HG03025 (cell line): Measurements from ENCODE around the gene ADPRH.

Source experiments
- ATAC-seq: cut with Tn5 transposase; IDR thresholded peaks from one replicate; pipeline ENCODE4 v1.9.1; 2021; ENCODE audit warnings: mild to moderate bottlenecking, moderate library complexity; ENCODE audit not compliant: unreplicated experiment, low FRiP score

Gene ADPRH

DNA sequence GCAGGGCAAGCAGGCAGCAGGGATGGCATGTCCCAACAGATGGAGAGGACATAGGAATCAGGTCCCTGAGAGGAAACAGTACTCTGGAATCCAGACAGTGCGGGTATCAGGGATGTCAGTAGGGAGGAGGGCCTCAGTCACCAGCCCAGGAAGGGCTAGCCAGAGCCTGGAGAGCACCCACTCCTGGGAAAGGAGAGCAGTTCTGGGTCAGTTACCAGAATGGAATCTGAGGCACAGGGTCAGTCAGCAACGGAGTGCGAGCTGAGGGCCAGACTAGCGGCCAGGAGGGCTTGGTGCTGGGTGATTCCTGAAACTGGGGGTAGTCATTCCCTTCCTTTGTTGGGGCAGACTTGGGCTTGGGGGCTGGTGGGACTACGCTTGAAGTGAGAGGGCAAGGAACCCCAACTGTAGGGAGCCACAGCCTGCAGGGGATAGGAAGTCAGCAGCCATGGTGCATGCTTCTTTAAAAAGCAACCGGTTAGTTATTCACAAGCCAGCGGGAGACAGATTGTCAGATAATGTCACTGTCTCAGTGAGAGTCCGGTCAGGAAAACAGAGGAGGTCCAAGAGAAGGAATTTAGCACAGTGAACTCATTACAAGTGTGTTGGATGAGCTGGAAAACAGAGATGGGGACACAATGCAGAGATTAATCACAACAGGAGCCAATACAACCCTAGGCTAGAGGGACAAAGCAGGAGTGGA, 46.3 kb downstream of the ADPRH start:
- no peak for ATAC-seq

- ATAC-seq, result no peak
These were observed 46.9 kb downstream of the ADPRH start for GRCh38 chr3:119626196-119626595.

GRCh38 chr3:119627461-119627860, 48.2 kb downstream of the ADPRH start:
- no peak for ATAC-seq

DNA sequence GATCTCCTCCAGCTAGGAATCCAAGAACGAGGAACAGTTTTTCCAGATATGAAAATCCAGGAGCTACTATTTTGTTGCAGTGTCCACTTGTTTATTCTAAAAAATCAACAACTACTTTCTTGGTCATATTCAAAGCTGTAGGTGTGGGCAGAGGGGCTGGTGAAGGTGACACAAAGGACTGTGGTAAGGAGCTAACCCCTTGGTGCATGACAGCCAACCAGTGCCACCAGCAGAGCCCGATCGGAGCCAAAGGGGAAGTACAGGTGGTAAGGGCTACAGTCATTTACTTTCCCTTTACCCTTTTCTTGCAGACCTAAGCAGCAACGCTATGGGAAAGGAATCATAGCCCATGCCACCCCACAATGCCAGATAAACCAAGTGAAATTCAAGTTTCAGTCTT, 49.1 kb downstream of the ADPRH start:
- ATAC-seq, result no peak

DNA sequence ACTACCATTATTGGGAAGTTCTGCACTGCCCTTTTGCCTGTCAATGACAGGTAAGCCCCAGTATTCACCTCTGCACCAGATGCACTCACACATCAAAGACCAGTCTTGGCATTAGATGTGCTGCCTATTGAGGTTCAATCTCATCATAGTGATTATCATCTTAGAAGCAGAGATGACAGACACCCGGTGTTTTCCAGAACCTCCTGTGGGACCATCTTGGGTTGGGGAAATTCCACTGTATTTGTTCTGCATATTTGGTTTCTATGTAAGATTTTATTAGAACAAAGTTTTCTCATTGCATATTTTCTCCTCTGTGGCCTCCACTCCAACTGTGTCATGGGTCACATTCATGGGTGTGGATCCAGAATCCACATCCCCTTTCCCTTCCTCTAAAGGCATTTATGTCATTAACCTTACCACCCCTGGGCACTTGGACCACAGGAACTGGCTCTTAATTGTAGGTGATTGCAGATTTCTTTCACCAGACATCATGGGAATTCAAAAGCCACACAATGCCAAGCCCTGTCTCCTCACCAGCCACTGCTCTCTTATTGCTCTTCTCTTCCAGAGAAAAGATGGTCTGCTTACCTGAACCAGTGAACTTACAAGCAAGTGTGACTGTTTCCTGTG, 49.6 kb downstream of the ADPRH start:
- no peak for ATAC-seq

DNA sequence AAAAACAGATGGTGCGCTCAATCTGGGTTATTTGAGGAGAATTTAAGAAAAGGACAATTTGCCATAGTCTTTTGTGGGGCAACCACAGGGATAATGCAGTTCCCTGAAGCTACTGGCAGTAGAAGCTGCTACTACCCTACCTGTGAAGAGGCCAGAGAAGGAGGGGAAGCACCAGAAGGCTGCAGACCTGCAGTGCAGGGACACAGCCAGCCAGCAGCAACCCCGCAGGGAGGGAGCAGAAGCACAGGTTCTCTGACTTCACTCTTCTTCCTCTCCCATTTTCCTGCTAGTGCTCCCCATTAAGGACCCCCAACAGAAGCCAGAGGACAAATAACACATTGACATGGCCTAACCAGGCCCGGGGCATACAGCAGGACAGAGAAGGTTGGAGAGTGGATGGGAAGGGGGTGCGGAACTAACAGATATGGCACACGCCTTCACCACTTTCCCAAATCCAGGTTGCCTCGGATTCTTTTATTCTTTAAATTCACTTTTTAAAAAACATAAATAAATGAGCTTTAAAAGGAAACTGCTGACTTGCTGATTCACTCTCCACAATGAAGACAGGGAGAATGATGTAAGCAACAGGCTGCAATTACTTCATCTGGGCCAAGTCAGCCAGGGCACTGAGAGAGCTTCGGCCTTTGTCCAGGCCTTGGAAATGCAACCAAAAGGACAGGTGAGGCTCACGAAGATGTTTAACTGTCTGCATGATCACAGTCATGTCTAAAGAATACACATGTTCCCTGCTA, 51.0 kb downstream of the ADPRH start:
- ATAC-seq, result no peak

GRCh38 chr3:119630880-119631329, 51.6 kb downstream of the ADPRH start:
- ATAC-seq, result no peak

DNA sequence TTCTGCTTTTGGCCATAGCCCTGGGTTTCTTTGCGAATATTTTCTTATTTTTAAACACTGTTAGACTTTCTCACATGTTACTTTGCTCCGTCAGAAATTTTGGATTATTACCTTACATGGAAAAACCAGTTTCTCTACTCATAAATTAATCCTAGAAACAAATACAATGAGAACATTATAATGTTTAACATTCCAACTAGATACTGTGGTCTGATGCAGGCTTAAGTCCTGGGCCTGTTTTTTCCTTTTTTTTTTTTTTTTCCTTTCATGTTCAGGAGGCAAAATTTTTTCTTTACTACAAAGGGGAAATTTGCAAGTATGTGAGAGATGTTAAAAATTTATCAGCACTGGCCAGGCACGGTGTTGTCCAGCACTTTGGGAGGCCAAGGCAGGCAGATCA, 52.2 kb downstream of the ADPRH start:
- ATAC-seq, result no peak

DNA sequence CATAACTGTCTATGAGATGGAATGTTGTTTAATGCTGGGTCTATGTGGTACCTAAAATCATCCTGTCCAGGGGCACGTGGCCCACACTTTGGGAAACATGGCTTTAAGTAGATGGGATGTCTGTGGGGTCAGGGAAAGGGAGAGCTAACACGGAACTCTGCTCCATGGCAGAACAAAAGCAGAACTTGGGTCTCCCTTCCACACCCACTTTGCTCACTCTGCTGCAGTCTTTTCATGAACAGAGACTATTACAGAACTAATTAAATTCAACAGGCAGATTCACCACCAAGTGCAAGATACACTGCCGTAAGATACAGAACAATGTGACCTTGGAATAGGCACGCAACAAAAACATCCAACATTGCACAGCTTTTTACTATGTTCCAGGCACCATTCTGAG, 52.9 kb downstream of the ADPRH start:
- no peak for ATAC-seq

GRCh38 chr3:119632829-119633228, 53.5 kb downstream of the ADPRH start:
- no peak for ATAC-seq

- ATAC-seq, result no peak
These were observed 56.4 kb downstream of the ADPRH start for GRCh38 chr3:119635719-119636118.

DNA sequence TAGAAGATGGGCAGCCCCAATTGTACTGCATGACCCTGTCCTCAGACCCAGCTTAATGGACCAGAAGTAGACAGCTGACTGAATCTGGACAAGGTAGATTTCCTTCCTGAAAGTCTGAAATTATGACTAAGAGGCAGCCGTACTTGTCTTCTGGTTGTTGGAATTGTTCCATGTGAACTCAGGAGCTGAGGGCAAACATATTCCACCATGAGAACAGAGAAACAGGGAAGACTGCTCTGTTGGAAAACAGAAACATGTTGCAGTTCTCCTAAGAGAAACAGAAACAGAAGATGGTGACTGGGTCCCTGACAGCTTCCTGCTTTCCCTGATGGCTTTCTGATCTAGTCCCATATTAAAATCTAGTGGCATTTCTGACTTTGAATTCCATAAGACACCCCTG, 57.0 kb downstream of the ADPRH start:
- no peak for ATAC-seq

DNA sequence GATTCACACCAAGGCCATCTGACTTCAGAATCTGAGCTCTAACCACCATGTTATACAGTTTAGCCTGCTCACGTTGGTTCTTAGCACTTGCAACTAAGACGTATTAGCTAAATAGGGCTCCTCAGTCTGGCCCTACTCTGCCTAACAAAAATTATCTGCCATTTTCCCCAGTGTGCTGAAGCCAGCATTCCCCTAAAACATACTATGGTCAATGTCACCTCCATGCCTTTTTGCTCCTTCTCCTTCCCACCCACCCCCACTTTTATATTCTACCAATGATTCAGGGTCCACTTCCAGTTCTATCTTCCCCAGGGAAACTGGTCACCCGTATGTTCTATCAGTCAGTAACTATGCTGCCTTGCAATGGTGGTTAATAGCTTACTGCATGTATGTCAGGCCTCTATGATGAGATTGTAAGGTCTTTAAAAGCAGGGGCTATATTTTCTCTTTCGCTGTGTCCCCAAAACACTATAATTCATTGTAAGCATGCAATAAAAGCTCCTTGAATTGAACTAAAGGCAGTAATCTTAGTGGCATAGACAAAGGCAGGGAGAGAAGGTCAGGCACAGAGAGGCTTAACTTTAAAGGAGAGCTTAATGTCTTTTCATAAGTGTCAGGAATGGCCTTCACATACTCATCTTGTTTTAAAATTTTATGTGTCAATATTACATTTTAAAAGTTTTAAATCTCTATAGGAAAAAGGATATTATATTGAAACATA, 57.8 kb downstream of the ADPRH start:
- no peak for ATAC-seq

DNA sequence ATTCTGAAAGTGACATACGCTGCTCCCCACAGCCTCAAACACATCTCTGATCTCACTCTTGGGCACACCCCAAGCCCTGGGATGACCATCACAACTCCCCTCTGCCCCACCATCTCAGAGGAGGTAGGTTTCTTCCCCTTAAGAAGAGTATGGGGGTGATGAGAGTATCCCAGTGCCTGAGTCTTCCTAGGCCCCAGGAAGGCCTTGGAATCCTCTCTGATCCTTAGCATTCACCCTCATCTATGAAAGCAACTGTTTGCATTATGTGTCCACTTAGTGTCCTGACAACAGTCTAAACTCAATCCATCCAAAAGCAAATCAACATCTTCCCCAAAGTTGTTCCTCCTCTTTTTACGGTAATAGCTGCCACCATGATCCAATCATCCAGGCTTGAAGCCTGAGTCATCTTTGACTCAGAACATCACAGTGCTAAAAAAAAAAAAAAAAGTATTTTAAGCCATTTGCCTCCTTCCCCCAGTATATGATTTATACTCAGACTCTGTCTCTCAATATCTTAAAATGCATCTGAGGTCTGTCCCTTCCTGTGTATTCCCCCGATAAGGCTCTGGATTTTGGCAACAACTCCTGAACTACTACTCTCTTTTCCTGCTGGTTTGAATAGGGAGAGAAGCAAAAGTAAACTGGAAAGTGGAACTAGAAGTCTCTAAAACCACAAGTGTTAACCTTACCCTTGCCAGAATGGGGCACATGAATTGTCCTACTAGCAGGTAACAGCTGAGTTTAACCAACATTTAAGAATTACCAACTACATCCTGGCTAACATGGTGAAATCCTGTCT, 58.6 kb downstream of the ADPRH start:
- ATAC-seq, result peak; percentile 31
